Esophagus squamous epithelium (tissue), 5 donors: ENCODE results near the gene DSCAML1. TPM values are rescaled to one million over a fixed set of nuclear protein-coding genes. Genes with fewer than 3 reads are reported as not detected.

Source experiments
- DNase-seq: peaks from one replicate; lab custom pipeline; 2025; lab: John Stamatoyannopoulos, UW
- H3K27ac ChIP-seq, 4 donors: fragments of 200-600 bp; sonication (generic); one replicate each; pipeline ENCODE4 v1.5.1; 2016 to 2019; ENCODE audit warnings: mild to moderate bottlenecking in 1 of 4
- H3K27me3 ChIP-seq, 4 donors: fragments of 200-600 bp; sonication (generic); 1 replicate in 3 of 4; 2 replicates in 1 of 4; pipeline versions ENCODE4 v1.5.1 to v1.6.0; 2017 to 2021; ENCODE audit warnings: antibody characterized with exemption in 1 of 4
- H3K36me3 ChIP-seq, 3 donors: fragments of 200-600 bp; sonication (generic); one replicate each; pipeline ENCODE4 v1.5.1; 2016 to 2019
- H3K4me1 ChIP-seq, 3 donors: fragments of 200-600 bp; sonication (generic); one replicate each; pipeline ENCODE4 v1.5.1; 2017 to 2019
- H3K4me3 ChIP-seq, 4 donors: fragments of 200-600 bp; sonication (generic); 1 replicate in 3 of 4; 2 replicates in 1 of 4; pipeline ENCODE4 v1.5.1; 2016 to 2019; ENCODE audit warnings: mild to moderate bottlenecking in 2 of 4, moderate library complexity in 1 of 4
- H3K9me3 ChIP-seq, 3 donors: fragments of 200-600 bp; sonication (generic); one replicate each; pipeline ENCODE4 v1.5.1; 2016 to 2019
- CTCF ChIP-seq, 6 experiments: fragments of 450-650 bp in 4 of 6; fragments of 200-600 bp in 2 of 6; sonication (generic) in 2 of 6; IDR thresholded peaks; one replicate each; pipeline ENCODE4 v1.5.1; 2016 to 2019; ENCODE audit warnings: antibody characterized with exemption in 6 of 6, mild to moderate bottlenecking in 4 of 6, moderate library complexity in 4 of 6
- POLR2A ChIP-seq, 4 donors: fragments of 450-650 bp; IDR thresholded peaks; one replicate each; pipeline ENCODE4 v1.6.1; 2017; ENCODE audit warnings: antibody characterized with exemption in 4 of 4, mild to moderate bottlenecking in 4 of 4, moderate library complexity in 3 of 4
- WGBS, 2 donors: methylation state at CpG; one replicate each; pipeline ENCODE4 v1.1.5; 2018; 5-methylcytosine and 5-hydroxymethylcytosine counted together
- intact Hi-C: fragments of 100-400 bp; cut with DNase I; formaldehyde crosslinking; loops from one replicate; pipeline ENCODE4 v1.15.0; 2022
- total RNA-seq, 4 donors: library from RNA; depleted of rRNA; stranded (reverse); fragments of >200 nt; gene quantifications; one replicate each; pipeline ENCODE4 v1.1.0, GENCODE V29; 2016
- donor health status: DM: yes; HTN: yes; CAD: no.

Gene DSCAML1
- total RNA-seq, 4 donors from 2014 or later, result 0.04 to 0.19 TPM; not detected in 2

DNA sequence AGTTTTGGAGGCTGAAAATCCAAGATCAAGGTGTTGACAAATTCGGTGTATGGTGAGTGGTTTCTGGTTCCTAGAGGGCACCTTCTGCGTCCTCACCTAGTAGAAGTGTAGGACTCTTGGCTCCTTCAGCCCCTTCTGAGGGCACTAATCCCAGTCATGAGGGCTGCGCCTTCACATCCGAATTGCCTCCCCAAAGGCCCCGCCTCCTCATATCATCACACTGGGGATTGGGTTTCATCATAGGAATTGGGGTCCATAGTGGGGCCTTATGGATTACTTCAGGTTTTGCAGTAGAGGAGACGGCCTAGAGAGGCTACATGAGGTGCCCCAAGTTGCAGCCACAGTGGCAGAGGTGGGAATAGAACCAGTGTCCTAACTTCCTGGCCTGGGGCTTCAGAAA, 382.3 kb downstream of the DSCAML1 start:
- H3K27ac ChIP-seq, result no peak overlapping the region
- H3K36me3 ChIP-seq, result peaks cover 0 to 32% (median 2%) of the 10 kb centered on the region in 3 donors
- H3K4me3 ChIP-seq, result no peak overlapping the region
- intact Hi-C loops, result no loop called here
- no peaks in the 10 kb centered on the region for H3K9me3 ChIP-seq
- no peak for DNase-seq
- WGBS, 2 donors, result 76 to 83% methylated on average over 2 to 6 of the region's 6 CpGs
- no peaks in the 10 kb centered on the region for H3K4me1 ChIP-seq
- H3K27me3 ChIP-seq, result peaks cover 0 to 13% (median 0%) of the 10 kb centered on the region in 4 donors
- TF ChIP-seq POLR2A (IDR thresholded peaks at IDR 0.05) (no peak), CTCF (IDR thresholded peaks at IDR 0.05) (no peak)

- intact Hi-C loops, result no loop called here
- H3K27ac ChIP-seq, result no peak overlapping the region
- H3K9me3 ChIP-seq, result no peaks in the 10 kb centered on the region
- peaks cover 0 to 7% (median 0%) of the 10 kb centered on the region in 4 donors for H3K27me3 ChIP-seq
- H3K36me3 ChIP-seq, result peaks cover 5 to 43% (median 8%) of the 10 kb centered on the region in 3 donors
- no peak overlapping the region for H3K4me3 ChIP-seq
- 93 to 99% methylated on average over 7 of the region's 7 CpGs for WGBS, 2 donors
- no peaks in the 10 kb centered on the region for H3K4me1 ChIP-seq
- no peak for DNase-seq
- TF ChIP-seq POLR2A (IDR thresholded peaks at IDR 0.05) (no peak), CTCF (IDR thresholded peaks at IDR 0.05) (no peak)
These were observed 383.4 kb downstream of the DSCAML1 start for GRCh38 chr11:117413616-117414015.

DNA sequence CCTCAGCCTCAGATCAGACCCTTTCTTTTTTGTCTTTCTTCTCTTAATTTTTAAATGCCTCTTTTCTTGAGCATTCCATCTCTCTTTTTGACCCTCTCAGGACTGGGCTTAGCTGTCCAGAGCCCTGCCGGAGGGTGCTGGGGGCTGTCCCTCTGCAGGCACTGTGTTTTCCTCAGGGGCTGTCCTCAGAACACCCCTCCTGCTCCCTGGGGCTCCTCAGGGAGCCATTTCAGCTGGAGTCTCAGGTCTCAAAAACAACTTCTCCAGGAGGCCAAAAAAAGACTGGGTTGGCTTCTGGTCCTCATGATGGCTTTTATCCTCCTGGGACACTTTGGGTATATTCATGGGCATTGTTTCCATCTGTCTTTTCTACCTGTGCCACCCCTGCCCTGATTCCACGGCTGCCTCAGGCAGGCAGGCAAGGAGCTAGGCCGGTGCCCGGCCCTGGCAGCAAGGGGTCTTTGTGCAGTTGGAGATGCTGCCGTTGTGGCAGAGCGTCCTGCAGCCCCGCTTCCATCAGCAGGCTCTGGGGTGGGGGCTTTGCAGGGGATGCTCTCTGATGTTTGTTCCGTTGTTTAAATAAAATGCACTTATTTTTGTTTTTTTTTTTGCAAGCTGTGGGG, 384.3 kb downstream of the DSCAML1 start:
- no peak overlapping the region for H3K4me3 ChIP-seq
- H3K4me1 ChIP-seq, result no peaks in the 10 kb centered on the region
- no peaks in the 10 kb centered on the region for H3K27me3 ChIP-seq
- H3K9me3 ChIP-seq, result no peaks in the 10 kb centered on the region
- intact Hi-C loops, result no loop called here
- TF ChIP-seq CTCF (IDR thresholded peaks at IDR 0.05) (no peak), POLR2A (IDR thresholded peaks at IDR 0.05) (no peak)
- H3K27ac ChIP-seq, result no peak overlapping the region
- no peak for DNase-seq
- WGBS, 2 donors, result 86 to 93% methylated on average over 8 of the region's 8 CpGs
- H3K36me3 ChIP-seq, result peaks cover 8 to 52% (median 12%) of the 10 kb centered on the region in 3 donors

DNA sequence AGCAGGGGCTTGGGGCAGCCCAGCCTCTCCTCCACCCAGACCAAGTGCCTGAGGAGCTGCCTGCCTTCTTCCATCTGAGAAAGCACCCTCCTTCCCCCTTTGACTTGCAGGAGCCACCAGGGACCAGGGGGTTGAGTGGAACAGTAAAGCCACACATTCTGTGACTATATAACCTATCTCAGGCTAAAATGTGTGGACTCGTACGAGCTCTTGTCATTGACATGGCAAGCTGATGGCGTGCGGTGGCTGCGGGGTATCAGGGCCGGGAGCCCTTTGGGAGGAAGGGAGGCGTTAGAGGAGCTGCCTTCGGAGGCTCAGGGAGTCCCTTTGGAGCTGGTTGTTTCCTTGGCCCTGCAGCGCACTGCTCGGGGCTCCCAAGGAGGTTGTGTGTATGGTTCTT, 384.8 kb downstream of the DSCAML1 start:
- DNase-seq, result no peak

More for the DNA sequence above, 384.8 kb downstream of the DSCAML1 start:
- Histone ChIP-seq H3K4me3 (no peak overlapping the region), H3K4me1 (no peaks in the 10 kb centered on the region), H3K27me3 (no peaks in the 10 kb centered on the region), H3K36me3 (peaks cover 8 to 56% (median 12%) of the 10 kb centered on the region in 3 donors), H3K9me3 (no peaks in the 10 kb centered on the region), H3K27ac (no peak overlapping the region)
- TF ChIP-seq POLR2A (IDR thresholded peaks at IDR 0.05) (no peak), CTCF (IDR thresholded peaks at IDR 0.05) (no peak)
- 84 to 90% methylated on average over 9 to 10 of the region's 10 CpGs for WGBS, 2 donors
- intact Hi-C loops, result no loop called here
